Stomach (tissue), 4 donors: Measurements from ENCODE around the gene AKAP6.

Source experiments
- CTCF ChIP-seq, 7 experiments: fragments of 450-650 bp in 4 of 7; fragments of 200-600 bp in 3 of 7; sonication (generic) in 3 of 7; IDR thresholded peaks; one replicate each; pipeline ENCODE4 v1.5.1; 2016 to 2019; ENCODE audit warnings: antibody characterized with exemption in 7 of 7, control low read depth in 2 of 7, mild to moderate bottlenecking in 1 of 7
- EP300 ChIP-seq: sonication (generic); formaldehyde crosslinking; IDR thresholded peaks from one replicate; pipeline ENCODE4 v1.6.1; 2017; ENCODE audit warnings: antibody characterized with exemption
- POLR2A ChIP-seq, 4 donors: fragments of 450-650 bp; IDR thresholded peaks; one replicate each; pipeline ENCODE4 v1.6.1; 2016; ENCODE audit warnings: antibody characterized with exemption in 4 of 4, control low read depth in 2 of 4, mild to moderate bottlenecking in 1 of 4, moderate library complexity in 1 of 4

- TF ChIP-seq CTCF (IDR thresholded peaks at IDR 0.05) (no peak), POLR2A (IDR thresholded peaks at IDR 0.05) (no peak), EP300 (no peak)
These were observed 348.2 kb downstream of the AKAP6 start for GRCh38 chr14:32677129-32677780.
